Limb (tissue), 2 donors: Measurements from ENCODE around the gene CHMP1B.
A peak's percentile ranks its signal among the peaks of the same experiment; 100 is the strongest.

Source experiments
- DNase-seq, 2 donors: peaks; one replicate each; pipeline ENCODE4 v3.0.0-alpha.2; 2016; ENCODE audit errors: extremely low spot score in 2 of 2

CHMP1B gene, protein sequence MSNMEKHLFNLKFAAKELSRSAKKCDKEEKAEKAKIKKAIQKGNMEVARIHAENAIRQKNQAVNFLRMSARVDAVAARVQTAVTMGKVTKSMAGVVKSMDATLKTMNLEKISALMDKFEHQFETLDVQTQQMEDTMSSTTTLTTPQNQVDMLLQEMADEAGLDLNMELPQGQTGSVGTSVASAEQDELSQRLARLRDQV

DNA sequence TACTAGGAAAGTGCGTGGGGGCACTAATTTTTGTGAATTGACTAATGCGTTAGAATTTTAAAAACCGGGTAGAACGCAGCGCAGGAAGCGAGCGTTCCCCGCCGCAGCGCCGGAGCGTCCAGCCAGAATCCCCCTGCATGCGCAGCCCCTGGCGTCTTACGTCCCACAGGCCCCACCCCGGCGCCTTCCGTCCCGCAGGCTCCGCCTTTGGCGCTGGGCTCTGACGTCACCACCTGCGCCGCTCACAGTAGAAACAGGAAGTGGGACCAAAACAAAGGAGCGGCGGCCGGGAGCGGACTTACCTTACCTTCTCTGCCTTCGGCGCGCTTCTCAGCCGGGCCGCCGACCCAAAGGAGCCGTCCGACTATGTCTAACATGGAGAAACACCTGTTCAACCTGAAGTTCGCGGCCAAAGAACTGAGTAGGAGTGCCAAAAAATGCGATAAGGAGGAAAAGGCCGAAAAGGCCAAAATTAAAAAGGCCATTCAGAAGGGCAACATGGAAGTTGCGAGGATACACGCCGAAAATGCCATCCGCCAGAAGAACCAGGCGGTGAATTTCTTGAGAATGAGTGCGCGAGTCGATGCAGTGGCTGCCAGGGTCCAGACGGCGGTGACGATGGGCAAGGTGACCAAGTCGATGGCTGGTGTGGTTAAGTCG lies at the start of gene CHMP1B:
TSS of gene CHMP1B (plus strand) at position 268 of the 660 bp plus-strand sequence. CDS start at position 367, 99 bp downstream.
- DNase-seq, result peak; percentile 95 to 98

- DNase-seq, result no peak
Observed at GRCh38 chr18:11801573-11801972, 49.6 kb upstream of the CHMP1B start.

GRCh38 chr18:11802158-11802557 lies 49.1 kb upstream of the CHMP1B start:
- DNase-seq, result no peak

DNA sequence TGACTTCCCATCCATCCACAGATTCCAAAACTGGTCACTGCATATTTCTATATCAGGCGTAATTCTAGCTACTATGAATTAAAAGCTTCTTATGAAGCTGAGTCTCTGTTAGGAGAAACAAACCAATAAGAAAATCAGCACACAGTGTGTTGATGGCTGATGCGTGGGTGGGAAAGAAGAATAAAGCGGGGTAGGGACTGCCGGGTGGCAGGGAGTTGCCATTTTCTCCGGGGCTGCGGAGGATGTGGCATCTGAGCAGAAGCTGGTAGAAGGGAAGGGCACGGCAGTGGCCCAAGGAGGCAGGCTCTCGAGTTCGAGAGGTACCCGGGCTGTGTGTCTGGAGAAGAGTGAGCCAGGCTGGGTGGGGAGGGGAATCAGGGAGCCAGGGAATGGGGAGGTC lies 48.6 kb upstream of the CHMP1B start:
- DNase-seq, result no peak

GRCh38 chr18:11807233-11807632 lies 44.0 kb upstream of the CHMP1B start:
- no peak for DNase-seq

DNA sequence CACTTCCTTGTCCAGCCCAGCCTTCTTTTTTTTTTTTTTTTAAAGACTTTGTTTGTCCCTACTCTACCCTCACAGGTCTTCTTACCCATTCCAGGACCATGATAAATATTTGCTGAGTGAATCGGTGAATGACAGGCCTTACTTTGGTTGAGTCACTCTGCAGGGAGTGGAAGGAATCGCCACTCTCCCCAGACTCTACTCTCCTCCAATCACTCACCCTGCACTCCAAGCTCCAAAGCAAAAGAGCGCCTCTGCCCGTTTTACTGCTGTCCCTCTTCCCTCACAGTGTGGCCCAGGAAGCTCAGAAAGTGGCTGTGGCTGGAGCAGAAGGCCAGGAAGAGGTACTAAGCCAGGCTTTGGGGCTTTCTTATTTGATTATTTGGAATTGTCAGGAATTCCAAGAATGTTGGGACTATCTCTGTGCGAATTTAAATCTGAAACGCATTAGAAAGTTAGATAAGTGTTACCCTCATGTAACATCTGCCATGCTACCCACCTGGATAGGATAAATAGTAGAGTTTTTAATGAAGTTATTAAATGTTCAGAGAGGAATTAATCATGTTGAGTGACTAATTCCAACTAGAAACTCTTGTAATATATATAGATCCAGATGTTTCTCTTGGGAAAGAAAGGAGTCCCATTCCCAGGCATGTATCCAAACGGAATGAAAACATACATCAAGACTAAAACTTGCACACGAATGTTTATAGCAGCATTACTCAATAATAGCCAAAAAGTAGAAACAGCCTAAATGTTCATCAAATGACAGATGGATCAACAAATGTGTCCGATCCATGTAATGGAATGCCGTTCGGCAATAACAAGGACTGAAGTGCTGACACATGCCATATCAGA lies 43.0 kb upstream of the CHMP1B start:
- no peak for DNase-seq

DNA sequence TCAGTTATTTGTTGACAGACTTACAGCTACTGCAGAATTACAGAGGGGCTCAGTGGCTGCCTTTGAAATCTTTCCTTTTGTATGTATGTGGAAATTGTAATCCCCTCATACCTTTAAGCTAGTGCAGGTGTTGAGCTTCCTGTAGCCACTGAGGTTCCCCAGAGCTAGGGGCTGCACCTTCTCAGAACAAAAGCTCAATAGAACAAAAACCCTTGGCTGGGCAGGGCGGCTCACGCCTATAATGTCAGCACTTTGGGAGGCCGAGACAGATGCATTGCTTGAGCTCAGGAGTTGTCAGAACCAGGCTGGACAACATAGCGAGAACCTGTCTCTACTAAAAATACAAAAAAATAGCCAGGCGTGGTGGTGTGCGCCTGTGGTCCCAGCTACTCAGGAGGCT lies 41.3 kb upstream of the CHMP1B start:
- DNase-seq, result no peak

- DNase-seq, result no peak
Observed at GRCh38 chr18:11810379-11810778, 40.8 kb upstream of the CHMP1B start.

DNA sequence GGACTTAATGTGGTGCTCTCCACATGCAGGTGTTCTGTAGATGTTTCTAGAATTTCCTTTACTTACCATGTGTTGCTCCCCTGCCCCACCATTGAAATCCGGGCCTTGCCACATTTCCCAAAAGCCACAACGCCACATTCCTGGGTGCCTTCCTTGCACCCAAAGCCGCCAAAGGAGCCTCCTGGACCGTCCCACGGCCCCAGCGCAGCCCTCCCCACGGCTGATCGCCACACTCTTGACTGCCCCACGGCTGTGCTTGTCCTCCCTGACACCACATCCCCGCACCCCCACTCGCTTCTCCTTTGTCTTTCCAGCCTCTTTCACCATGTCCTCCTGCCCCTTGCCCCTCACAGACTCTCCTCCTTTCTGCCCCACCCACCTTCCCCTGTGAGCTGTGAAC lies 40.2 kb upstream of the CHMP1B start:
- no peak for DNase-seq

- DNase-seq, result no peak
Observed at GRCh38 chr18:11817229-11817628, 34.0 kb upstream of the CHMP1B start.

DNA sequence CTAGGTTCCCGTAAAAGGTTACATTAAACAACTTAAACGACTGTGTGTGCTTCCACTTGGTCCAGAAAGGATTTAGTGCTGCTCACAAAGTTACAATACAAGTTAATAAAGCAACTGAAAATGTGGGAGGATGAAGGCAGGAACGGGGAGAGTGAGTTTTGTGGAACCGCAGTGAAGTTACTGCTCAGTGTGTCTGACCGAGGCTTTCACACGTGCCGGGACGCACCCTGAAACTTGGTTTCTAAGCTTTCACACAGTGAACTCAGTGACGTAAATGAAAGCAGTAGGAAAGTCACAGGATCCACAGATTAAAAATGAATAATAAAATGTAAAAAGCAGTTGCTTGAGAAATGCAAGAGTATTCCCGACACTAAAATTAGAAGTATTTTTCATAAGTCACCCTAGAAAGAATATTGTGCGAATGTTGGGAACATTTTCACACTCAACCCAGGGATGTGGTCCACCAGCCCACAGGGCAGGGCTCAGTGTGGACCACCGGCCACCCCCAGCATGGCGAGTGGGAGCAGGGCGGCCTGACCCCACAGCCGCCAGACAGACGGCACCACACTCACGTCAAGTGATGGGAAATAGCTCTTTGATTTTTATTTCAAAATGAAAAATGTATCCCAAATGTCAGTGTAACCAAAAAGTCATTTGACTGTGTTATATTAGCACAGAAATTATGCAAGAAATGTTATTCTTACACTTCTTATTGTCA lies 32.6 kb upstream of the CHMP1B start:
- no peak for DNase-seq

DNA sequence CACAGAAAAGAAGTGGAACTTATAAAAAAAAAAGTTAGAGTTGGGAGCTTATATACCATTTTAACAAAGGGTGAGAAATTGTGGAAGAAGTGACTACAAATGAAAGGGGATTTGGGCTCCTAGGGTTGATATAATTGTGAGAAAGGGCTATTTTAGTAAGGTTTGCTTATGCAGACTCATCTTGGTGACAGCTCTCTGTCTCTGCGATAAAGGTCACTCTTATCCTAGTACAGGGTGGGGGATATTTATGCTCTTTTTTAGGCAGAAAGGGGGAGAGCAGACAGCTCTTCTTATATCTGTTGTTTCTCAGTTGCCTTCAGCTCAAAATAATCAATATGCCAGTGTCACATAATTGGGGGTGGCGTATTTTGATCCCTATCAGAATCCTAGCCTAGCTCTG lies 31.3 kb upstream of the CHMP1B start:
- no peak for DNase-seq

DNA sequence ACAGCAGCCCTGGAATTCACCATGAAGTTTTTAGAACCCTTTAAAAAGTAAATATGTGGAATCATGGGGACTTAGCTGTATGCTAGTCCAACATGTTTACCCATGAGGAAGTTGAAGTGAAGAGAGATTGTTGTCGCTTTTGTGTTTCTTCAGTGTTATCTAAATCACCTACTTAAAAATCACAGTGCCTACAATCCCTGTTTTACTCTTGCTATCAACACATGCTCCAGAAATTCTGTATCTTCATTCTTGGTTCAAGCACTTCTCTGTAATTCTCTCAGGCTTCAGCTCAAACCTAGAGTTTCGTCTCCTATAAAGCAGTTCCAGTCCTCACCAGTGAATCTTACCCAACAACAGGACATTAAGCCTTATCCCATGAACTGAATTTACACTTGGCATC lies 30.5 kb upstream of the CHMP1B start:
- no peak for DNase-seq

GRCh38 chr18:11821208-11821607 lies 30.0 kb upstream of the CHMP1B start:
- no peak for DNase-seq

GRCh38 chr18:11821643-11822237 lies 29.5 kb upstream of the CHMP1B start:
- DNase-seq, result no peak

DNA sequence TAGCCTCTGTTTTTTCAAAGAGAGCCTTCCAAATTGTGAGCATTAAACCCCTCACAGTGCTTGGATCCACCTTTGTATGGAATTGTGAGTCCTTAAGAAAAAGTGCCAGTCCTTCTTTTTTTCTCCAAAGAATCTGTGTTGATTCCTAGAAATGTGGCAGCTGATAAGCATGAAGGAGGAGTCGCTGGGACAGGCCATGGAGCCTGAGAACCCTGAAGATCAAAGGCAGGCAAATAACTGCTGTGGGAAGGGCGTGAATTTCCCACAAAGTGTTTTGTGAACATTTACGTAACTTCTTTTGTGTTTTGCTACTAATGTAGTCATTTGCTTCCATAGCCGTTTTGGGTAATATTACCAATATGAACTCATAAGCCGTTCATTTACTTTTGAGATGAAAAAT lies 27.7 kb upstream of the CHMP1B start:
- no peak for DNase-seq

DNA sequence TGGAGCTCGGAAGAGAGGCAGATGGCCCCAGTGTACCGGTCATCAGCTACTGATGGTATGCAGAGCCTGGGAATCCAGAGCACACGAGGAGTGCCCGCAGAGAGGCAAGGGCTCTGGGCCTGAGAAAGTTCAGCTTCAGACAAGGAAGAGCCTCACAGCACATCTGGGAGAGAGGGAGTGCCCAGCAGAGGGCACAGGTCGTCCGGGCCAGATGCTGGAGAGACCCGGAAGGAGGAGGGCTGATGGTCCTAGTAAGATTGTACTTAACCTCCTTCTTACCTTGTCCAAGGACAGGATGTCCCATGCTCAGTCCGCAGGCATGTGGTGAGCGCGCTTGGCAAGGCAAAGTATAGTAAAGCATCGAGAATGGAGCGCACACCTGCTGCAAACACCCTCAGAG lies 24.4 kb upstream of the CHMP1B start:
- DNase-seq, result no peak

DNA sequence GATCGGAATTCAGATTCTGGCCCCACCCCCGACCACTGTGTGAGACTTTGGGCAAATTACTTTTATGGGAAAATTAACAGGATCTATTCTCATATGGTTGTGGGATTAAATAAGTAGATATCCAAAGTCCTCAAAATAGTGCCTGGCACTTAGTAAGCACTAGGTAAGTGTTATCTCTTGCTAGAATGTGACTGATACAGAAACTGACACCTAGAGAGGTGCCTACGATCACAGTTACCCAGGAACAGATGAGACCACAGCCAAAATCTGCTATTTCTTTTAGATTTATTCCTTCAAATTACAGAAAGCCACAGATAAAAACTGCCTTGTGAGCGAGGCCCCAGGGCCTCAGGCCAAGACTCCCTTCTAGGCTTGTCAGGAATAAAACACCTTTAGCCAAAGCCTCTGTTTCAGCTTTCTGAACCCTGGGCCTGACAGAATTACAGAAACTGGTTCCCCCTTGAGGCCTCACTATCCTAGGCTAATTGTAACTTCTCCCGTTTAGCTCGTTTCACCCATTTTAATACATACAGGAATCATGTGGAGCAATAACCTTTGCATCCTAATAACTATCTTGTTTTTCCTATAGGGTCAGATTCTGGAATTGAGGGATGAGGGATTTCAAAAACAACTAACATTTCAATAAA lies 22.3 kb upstream of the CHMP1B start:
- no peak for DNase-seq

DNA sequence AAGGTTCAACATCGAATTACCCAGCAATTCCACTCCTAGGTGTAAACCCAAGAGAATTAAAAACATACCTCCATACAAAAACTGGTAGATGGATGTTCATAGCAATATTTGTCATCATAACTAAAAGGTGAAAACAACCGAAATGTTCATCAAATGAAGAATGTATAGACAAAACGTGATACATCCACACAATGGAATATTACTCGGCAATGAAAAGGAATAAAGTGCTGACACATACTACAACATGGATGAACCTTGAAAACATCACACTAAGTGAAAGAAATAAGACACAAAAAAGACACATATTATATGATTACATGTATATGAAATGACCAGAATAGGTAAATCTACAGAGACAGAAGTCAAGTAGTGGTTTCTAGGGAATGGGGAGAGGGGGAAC lies 20.6 kb upstream of the CHMP1B start:
- DNase-seq, result no peak

DNA sequence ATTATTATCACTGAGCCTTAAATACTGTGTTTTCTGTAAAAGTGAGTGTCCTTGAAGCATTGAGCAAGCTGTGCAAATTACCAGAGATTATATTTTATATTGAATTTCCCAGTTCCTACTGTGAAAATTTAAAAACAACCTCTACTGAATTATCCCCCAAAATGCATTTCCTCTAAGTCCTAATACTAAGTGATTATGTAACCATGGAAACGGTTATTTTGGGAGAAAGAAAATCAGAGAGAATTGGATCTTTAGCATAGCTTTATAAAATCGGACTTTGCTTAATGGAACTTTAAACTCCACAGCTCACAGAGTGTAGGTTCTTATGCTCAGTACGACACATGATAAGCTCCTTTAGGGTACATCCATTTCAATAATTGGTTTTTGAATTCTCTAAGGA lies 19.3 kb upstream of the CHMP1B start:
- DNase-seq, result no peak

DNA sequence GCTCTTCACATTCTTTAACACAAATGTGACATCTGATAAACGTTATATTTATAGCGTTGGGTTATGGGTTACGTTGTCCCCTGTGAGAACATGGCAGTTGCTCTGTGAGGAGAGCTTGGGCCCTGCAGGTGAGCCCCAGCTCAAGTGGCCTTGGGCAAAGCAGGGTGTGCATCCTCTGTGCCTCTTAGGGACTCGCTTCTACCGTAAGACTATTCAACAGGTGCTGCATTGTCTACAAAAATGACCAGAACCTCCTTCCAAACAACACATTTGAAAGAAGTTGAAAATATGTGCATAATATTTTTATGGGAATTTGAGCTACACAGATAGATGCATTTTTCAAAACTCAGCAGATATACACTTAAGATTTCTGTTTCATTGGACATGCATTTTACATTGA lies 16.4 kb upstream of the CHMP1B start:
- DNase-seq, result no peak
